Activated CD4-positive, alpha-beta T cell treated with anti-CD3 and anti-CD28 coated beads for 36 hours (primary cell): ENCODE measurements around the gene IL12B. TPM values are rescaled to one million over a fixed set of nuclear protein-coding genes. Genes with fewer than 3 reads are reported as not detected.
"Not testable (repeated sequence)": the region's sequence is repeated elsewhere in the genome, so short reads cannot be mapped to it uniquely, and the experiment has no call there.

ENCODE experiments used
- ATAC-seq: fragments of 200-7000 bp; cut with Tn5 transposase; one replicate; pipeline ENCODE4 v1.10.0; 2021; ENCODE audit warnings: mild to moderate bottlenecking, moderate library complexity
- CTCF ChIA-PET: fragments of 350-600 bp; sonication (Branson Sonifier 250); formaldehyde crosslinking; loops from one replicate; lab custom pipeline; 2021; ENCODE audit warnings: antibody characterized with exemption; lab: Charles Lee
- POLR2A ChIA-PET: fragments of 350-600 bp; sonication (Branson Sonifier 250); formaldehyde crosslinking; loops from one replicate; lab custom pipeline; 2021; ENCODE audit warnings: antibody characterized with exemption, inconsistent platforms; lab: Charles Lee
- DNase-seq: peaks from one replicate; pipeline ENCODE4 v3.0.0-alpha.2; 2020
- H3K27ac Mint-ChIP-seq: one replicate; pipeline ENCODE4 v1.8.0; 2021; ENCODE audit warnings: mixed read lengths
- H3K27me3 Mint-ChIP-seq: one replicate; pipeline ENCODE4 v1.8.0; 2021; ENCODE audit warnings: mixed read lengths
- H3K36me3 Mint-ChIP-seq: one replicate; pipeline ENCODE4 v1.8.0; 2021; ENCODE audit warnings: low read depth, mixed read lengths
- H3K4me1 Mint-ChIP-seq: one replicate; pipeline ENCODE4 v1.8.0; 2021; ENCODE audit warnings: mixed read lengths
- H3K4me3 Mint-ChIP-seq: one replicate; pipeline ENCODE4 v1.8.0; 2021; ENCODE audit warnings: mild to moderate bottlenecking, moderate library complexity, mixed read lengths
- H3K9me3 Mint-ChIP-seq: one replicate; pipeline ENCODE4 v1.8.0; 2021; ENCODE audit warnings: low read depth, mixed read lengths
- intact Hi-C, 2 experiments: fragments of 100-400 bp; cut with DNase I in 1 of 2; cut with micrococcal nuclease in 1 of 2; formaldehyde crosslinking; loops; one replicate each; pipeline versions ENCODE4 v1.14.2 to v1.15.1; 2022 to 2024; cut with DNase I, micrococcal nuclease
- total RNA-seq, 2 experiments: library from RNA; stranded (reverse); gene quantifications; one replicate each; pipeline ENCODE4 v1.2.3, GENCODE V29; 2021

IL12B gene
- total RNA-seq, 2 experiments from 2014 or later = not detected

- CTCF ChIA-PET = interaction anchor here (0.7 to 1.3 kb wide), 2 partner anchors 15 to 20 kb away, joined by 4 read pairs; no protein-coding TSS in a partner anchor
- H3K4me3 Mint-ChIP-seq, H3K4me1 Mint-ChIP-seq, DNase-seq, POLR2A ChIA-PET, intact Hi-C loops, H3K27me3 Mint-ChIP-seq, H3K27ac Mint-ChIP-seq, H3K36me3 Mint-ChIP-seq, ATAC-seq: not testable (repeated sequence)
- H3K9me3 Mint-ChIP-seq = peaks cover 14% of the 10 kb centered on the region
Measured at GRCh38 chr5:159297300-159297699, 33.0 kb downstream of the IL12B start.

DNA sequence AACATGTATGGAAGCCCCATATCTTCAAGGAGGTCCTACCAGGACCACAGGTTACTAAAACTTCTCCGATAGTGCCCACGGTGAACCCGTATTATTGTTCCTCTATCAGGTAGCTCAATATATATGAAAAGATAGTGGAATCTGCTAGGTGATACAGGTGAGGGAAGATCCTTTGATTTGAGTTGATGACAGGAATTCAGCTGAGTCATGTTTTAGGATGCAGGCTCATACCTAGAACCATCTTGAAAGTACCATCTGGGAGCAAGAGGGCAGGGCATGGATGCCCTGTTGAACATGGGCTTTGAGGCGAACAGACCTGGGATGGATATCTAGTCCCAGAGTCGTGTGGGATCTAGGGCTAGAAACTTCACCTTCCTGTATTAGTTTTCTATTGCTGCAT is 35.4 kb downstream of the IL12B start:
- DNase-seq = no peak
- H3K4me3 Mint-ChIP-seq = no peak overlapping the region
- H3K36me3 Mint-ChIP-seq = no peaks in the 10 kb centered on the region
- intact Hi-C loops = no loop called here
- POLR2A ChIA-PET = no interaction called here
- no peaks in the 10 kb centered on the region for H3K4me1 Mint-ChIP-seq
- H3K9me3 Mint-ChIP-seq = peaks cover 4% of the 10 kb centered on the region
- H3K27ac Mint-ChIP-seq = no peak overlapping the region
- no peaks in the 10 kb centered on the region for H3K27me3 Mint-ChIP-seq
- ATAC-seq = no peak
- CTCF ChIA-PET = interaction anchor here (0.6 to 0.7 kb wide), 2 partner anchors 16 to 1789 kb away, joined by 3 read pairs; no protein-coding TSS in a partner anchor

GRCh38 chr5:159290741-159291140 is 39.5 kb downstream of the IL12B start:
- no peak overlapping the region for H3K27ac Mint-ChIP-seq
- CTCF ChIA-PET = interaction anchor here (1.3 to 5.2 kb wide), 3 partner anchors 12 to 36 kb away, joined by 3 to 22 read pairs (median 3); no protein-coding TSS in a partner anchor
- H3K4me3 Mint-ChIP-seq = no peak overlapping the region
- H3K9me3 Mint-ChIP-seq = no peaks in the 10 kb centered on the region
- H3K36me3 Mint-ChIP-seq = peaks cover 4% of the 10 kb centered on the region
- POLR2A ChIA-PET = no interaction called here
- DNase-seq = no peak
- intact Hi-C loops = no loop called here
- no peaks in the 10 kb centered on the region for H3K27me3 Mint-ChIP-seq
- ATAC-seq = no peak
- no peaks in the 10 kb centered on the region for H3K4me1 Mint-ChIP-seq

DNA sequence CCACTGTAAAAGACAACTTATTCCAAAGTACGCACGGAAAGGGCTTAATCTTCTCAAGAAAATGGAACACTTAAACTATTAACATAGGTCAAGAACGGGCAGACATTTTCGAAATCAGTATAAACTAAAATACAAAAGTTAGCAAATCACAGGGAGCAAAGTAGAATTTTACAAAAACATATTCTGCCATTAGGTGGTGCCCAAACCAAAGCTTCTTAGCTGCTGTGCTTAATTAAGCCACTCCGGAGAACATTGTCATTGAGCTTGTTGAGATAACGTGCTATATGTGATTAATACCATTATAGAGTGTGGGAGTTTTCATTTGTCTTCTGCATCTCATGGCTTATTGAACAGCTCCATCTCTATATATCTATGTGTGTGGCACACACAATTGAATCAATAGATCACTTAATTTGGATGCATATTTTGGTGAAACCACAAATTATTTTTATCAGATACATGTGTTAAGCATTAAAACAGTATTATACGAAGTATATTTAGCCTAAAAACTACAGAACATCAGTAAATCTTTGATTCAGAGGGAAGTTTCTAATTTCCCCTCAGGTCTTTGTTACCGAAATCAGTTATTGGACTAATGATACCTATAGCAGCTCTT is 43.8 kb downstream of the IL12B start:
- ATAC-seq (peak; percentile 63), DNase-seq (no peak)
- intact Hi-C loops = loop anchor here in 1 of 2 experiments (1.0 to 10.0 kb wide), 5 partner anchors 30 to 1058 kb away; partner anchors contain the start of gene ADRA1B
- Mint-ChIP-seq H3K4me1 (no peaks in the 10 kb centered on the region), H3K27me3 (no peaks in the 10 kb centered on the region), H3K27ac (no peak overlapping the region), H3K36me3 (peaks cover 6% of the 10 kb centered on the region), H3K4me3 (no peak overlapping the region), H3K9me3 (no peaks in the 10 kb centered on the region)
- ChIA-PET POLR2A (no interaction called here), CTCF (interaction anchor here (0.5 to 5.2 kb wide), 11 partner anchors 9 to 701 kb away, joined by 3 to 22 read pairs (median 4); no protein-coding TSS in a partner anchor)

DNA sequence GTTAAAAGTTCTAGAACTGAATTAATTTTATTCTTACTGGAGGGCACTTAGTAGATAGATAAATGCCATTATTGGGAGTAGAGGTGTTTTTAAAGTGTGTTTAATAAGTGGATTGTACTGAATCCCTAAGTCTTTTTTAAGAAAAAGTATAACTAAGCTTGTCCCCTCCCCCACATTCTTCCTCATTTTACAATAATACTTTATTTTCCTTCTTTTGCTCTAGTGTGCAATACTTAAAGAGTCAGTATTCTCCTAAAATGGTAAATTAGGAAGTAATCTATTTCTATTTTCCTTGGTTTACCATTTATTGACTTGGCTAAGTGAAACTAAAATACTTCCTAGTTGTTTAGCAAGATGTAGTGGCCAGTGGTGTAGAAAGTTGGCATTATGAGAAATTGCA is 55.6 kb downstream of the IL12B start:
- Mint-ChIP-seq H3K27me3 (no peaks in the 10 kb centered on the region), H3K27ac (no peak overlapping the region), H3K4me3 (no peak overlapping the region), H3K4me1 (peaks cover 20% of the 10 kb centered on the region), H3K9me3 (no peaks in the 10 kb centered on the region), H3K36me3 (peaks cover 37% of the 10 kb centered on the region)
- POLR2A ChIA-PET = no interaction called here
- DNase-seq (no peak), ATAC-seq (no peak)
- CTCF ChIA-PET = interaction anchor here (0.6 to 2.6 kb wide), 4 partner anchors 14 to 154 kb away, joined by 4 to 21 read pairs (median 8); no protein-coding TSS in a partner anchor
- intact Hi-C loops = no loop called here

DNA sequence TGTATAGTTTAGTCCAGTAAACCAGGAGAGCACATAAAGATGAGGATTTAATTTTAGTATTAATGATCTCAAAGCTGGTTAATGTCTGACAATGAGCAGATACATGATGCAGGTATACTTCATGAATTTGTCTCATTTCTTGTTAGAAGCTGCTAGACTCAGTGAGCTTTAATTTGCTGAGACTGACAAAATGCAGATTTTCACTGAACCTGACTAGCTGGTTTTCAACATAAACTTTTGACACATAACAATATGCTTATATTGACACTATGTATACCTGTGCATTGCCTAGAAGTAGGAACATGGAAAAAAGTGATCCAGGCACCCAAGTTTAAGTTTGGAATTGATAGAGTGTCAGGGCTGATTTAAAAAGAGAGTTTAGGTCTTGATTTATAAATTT is 56.4 kb downstream of the IL12B start:
- CTCF ChIA-PET = interaction anchor here (0.6 to 2.6 kb wide), 3 partner anchors 15 to 155 kb away, joined by 4 to 21 read pairs (median 6); no protein-coding TSS in a partner anchor

DNA sequence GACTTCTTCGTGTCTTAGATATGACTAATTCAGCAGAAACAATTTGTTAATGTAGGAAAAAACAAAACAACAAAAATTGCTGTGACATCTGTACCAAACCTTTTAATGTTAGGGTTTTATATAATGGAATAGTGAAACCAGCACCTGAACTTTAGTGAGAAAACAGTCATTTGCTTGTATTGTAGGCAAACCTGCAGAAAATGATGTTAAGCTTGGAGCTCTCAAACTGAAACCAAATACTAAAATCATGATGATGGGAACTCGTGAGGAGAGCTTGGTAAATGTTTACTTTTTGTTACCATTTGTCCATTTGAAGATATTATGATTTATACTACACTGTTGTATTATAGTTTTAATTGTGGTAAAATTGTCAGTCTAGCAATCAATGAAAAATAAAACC is 60.6 kb downstream of the IL12B start:
- no peak overlapping the region for H3K4me3 Mint-ChIP-seq
- DNase-seq (no peak), ATAC-seq (peak; percentile 39)
- no peaks in the 10 kb centered on the region for H3K27me3 Mint-ChIP-seq
- intact Hi-C loops = loop anchor here in 1 of 2 experiments (10.0 kb wide), 2 partner anchors 845 to 1665 kb away; partner anchors contain the start of gene PWWP2A
- ChIA-PET CTCF (interaction anchor here (0.9 kb wide), 1 partner anchor 11 kb away, joined by 3 read pairs; no protein-coding TSS in a partner anchor), POLR2A (interaction anchor here (0.6 kb wide), 1 partner anchor 207 kb away, joined by 3 read pairs; no protein-coding TSS in a partner anchor)
- peaks cover 49% of the 10 kb centered on the region for H3K4me1 Mint-ChIP-seq
- no peak overlapping the region for H3K27ac Mint-ChIP-seq
- H3K9me3 Mint-ChIP-seq = peaks cover 4% of the 10 kb centered on the region
- peaks cover 48% of the 10 kb centered on the region for H3K36me3 Mint-ChIP-seq

More for the DNA sequence above, 56.4 kb downstream of the IL12B start:
- peaks cover 38% of the 10 kb centered on the region for H3K36me3 Mint-ChIP-seq
- POLR2A ChIA-PET = no interaction called here
- intact Hi-C loops = no loop called here
- no peaks in the 10 kb centered on the region for H3K9me3 Mint-ChIP-seq
- H3K27me3 Mint-ChIP-seq = no peaks in the 10 kb centered on the region
- ATAC-seq (no peak), DNase-seq (no peak)
- no peak overlapping the region for H3K27ac Mint-ChIP-seq
- H3K4me1 Mint-ChIP-seq = peaks cover 27% of the 10 kb centered on the region
- H3K4me3 Mint-ChIP-seq = no peak overlapping the region

DNA sequence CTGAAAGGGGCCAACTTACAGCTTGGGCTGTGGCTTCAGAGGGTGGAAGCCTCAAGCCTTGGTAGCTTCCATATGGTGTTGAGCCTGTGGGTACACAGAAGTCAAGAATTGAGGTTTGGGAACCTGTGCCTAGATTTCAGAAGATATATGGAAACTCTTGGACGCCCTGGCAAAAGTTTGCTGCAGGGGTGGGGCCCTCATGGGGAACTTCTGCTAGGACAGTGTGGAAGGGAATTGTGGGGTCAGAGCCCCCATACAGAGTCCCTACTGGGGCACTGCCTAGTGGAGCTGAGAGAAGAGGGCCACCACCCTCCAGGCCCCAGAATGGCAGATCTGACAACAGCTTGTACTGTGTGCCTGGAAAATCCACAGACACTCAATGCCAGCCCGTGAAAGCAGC is 63.5 kb downstream of the IL12B start:
- POLR2A ChIA-PET, H3K27ac Mint-ChIP-seq, H3K4me3 Mint-ChIP-seq, H3K27me3 Mint-ChIP-seq, ATAC-seq, DNase-seq, H3K9me3 Mint-ChIP-seq: not testable (repeated sequence)
- peaks cover 47% of the 10 kb centered on the region for H3K36me3 Mint-ChIP-seq
- CTCF ChIA-PET = interaction anchor here (0.6 to 1.7 kb wide), 2 partner anchors 110 to 299 kb away, joined by 3 to 7 read pairs; no protein-coding TSS in a partner anchor
- intact Hi-C loops = loop anchor here in 1 of 2 experiments (10.0 kb wide), 2 partner anchors 848 to 1662 kb away; partner anchors contain the start of gene PWWP2A
- H3K4me1 Mint-ChIP-seq = peaks cover 62% of the 10 kb centered on the region

Other genes with a start within 250 kb of the IL12B start
- gene EBF1, start 230.6 kb downstream of the IL12B start, total RNA-seq = under 1 TPM in 1 of 2 experiments, not detected in 1; 0.12 TPM
- gene RNF145, start 120.9 kb downstream of the IL12B start, total RNA-seq = 10 to 100 TPM; 81.9 to 87.5 TPM
- gene UBLCP1, start 67.2 kb downstream of the IL12B start, total RNA-seq = 10 to 100 TPM; 26.0 to 31.0 TPM